Activated CD8-positive, alpha-beta memory T cell treated with anti-CD3 and anti-CD28 coated beads, Interleukin-2, amount 50 U/mL, for 1 hour (primary cell): ENCODE measurements around the gene MAPRE3.

Experiments
- DNase-seq: peaks from one replicate; pipeline ENCODE4 v3.0.0-alpha.2; 2020; ENCODE audit errors: extremely low read depth

MAPRE3 gene

DNA sequence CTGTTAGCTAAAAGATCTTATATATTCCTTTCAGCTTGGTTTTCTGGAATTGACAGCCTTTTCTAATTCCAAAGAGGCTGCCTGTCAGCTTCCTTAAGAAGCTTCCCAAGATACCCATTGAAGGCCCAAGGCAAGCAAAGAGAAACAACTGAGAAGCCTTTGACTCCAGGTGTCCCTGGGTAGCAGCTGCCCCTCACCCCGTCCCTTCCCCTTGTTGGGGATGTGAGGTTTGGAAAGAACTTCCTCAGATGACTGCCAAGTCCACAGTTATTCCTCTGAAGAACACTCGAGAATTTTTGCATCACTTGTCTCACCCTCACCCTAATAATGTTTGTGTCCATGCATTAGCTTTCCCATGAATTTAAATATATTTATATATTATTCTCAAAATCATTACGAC is 13.3 kb downstream of the MAPRE3 start:
- no peak for DNase-seq

DNA sequence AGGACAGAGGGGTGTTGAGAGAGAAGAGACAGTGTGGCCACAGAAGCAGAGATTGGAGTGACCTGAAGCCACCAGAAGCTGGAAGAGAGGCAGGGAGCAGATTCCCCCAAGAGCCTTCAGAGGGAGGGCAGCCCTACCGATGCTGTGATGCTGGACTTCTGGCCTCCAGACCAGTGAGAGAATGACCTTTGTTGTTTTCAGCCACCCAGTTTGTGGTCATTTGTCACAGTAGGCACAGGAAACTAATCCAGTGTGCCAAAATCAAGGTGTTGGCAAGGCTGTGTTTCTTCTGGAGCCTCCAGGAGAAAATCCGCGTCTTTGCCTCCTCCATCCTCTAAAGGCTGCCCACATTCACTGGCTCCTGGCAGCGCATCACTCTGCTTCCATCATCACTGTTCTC is 15.4 kb downstream of the MAPRE3 start:
- no peak for DNase-seq

DNA sequence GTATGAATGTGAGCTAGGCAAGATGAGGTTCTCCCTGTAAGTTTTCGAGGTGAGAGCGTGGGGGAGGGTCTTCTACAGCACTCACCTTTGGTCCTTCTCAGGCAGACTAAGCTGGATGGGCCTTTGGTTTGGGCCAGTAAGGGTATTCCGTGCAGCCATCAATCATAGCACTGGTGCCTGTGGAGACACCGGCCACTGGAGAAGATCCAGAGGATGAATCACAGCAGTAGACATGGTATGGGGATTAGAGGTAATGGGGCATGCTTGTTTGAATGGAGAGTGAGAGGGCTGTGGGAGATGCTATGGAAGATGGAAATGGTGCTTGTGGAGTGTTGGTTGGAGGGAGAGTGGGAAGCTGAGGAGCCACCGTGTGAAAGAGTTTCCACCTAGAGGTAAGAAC is 16.1 kb downstream of the MAPRE3 start:
- DNase-seq: no peak

DNA sequence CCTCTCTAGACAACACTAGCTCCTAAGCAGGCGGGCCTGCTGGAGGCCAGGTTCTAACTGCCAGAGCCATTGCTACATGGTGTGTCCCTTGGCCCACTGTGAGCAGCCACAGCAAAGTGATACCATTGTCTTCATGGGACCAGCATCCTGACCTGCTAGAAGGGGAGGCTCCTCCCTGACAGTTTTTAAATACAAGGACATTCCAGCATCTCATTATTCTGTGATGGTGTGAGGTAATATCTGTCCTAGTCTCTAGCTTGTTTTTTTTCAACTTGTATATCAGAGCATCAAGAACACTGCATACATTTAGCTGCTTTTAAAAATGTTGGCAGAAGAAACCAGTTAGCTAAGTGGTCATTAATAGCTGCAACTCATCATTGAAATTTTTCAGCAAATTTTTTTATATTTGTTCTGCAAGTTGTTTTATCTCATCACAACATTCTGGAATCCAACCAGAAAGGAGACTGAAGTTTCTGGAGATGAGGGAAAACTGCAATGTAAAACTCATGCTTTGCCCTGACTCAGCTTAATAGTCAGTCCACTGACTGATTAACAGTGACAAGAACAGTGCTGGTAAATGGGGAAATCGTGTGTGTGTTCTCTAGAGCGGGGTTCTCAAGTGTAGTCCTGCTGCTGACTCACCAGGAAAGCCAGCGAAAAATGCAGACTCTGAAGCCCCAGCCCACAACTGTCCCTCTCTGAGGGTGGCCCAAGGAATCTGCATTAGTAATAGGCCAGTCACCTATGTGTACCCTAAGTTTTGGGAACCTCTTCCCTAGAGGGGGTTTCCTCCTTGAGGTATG is 17.8 kb downstream of the MAPRE3 start:
- DNase-seq: no peak

DNA sequence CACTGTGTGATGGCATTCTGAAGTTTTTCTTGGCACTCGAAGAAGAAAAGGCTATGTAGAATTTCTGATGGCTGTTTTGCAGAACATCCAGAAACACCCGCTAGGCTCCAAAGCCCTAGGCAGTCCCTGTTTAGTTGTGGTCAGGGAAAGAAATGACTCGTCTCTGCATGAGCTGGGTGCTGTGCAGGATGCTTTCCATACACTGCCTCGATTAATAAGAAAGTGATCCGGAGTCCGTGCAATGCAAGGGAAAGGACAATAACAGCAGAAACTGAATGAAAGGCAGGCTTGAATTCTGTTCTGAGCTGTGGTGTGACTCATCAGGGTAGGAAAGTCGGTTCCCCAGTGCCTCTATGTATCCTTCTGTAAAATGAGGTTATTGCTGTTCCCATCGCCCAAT is 18.7 kb downstream of the MAPRE3 start:
- DNase-seq: no peak

DNA sequence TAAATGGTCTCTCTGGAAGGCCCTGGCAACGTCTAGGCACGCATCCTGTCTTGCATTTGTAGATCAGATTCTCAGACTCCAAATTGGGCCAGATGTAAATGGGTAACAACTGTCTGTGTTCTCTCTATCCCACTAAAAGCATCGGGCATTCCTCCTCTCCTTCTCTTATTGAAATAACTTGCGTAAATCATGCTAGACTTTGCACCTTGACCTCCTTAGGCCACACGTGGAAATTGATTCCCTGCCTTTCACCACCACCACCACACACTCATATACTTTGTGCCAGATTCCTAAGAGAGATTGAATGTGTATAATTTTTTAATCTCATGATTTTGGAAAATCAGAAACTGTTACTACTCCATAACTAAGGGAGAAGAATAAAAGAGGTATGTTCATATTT is 21.3 kb downstream of the MAPRE3 start:
- no peak for DNase-seq

DNA sequence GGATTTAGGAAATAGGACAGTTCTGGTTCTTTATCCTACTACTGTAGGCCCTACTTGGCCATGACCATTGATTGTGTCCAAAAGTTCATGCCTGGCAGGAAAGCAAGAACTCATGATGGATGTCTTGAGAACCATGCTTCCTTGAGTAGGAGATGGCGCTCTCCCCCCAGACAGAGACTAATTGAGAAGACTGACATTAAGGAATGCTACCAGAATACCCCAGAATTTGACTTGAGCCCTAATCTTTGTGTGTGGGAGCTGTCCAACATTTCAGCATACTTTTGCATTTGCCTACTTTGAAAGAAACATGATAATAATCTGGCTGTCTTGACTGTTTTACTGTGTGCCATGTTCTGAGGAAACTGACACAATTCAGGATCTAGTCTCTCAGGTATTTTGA is 23.3 kb downstream of the MAPRE3 start:
- no peak for DNase-seq

DNA sequence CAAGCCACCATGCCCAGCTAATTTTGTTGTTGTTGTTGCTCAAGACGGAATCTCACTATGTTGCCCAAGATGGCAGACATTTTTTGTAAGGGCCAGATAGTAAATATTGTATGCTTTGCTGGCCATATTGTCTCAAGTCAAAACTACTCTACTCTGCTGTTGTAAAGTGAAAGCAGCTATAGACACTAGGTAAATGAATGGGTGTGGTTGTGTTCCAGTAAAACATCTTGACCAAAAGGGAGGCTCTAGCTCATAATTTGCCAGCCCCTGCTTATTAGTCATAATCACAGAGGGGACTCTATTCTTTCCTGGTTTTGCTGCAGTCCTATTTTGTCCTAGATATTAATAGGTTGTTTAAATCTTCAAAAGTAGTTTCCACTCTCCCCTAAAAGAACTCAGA is 24.5 kb downstream of the MAPRE3 start:
- DNase-seq: no peak

DNA sequence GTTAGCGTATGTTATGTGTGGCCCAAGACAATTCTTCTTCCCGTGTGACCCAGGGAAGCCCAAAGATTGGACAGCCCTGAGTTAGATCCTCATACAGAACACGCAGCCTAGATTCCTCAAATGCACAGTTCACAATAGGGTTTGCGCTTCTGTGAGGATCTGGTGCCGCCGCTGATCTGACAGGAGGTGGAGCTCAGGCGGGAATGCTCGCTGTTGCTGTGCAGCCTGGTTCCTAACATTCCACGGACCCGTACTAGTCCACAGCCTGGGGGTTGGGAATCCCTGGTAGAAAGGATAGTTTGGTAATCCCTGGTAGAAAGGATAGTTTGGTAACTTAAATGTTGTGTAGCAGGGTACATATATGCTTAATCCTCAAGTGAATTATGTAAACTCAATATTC is 27.0 kb downstream of the MAPRE3 start:
- DNase-seq: no peak

DNA sequence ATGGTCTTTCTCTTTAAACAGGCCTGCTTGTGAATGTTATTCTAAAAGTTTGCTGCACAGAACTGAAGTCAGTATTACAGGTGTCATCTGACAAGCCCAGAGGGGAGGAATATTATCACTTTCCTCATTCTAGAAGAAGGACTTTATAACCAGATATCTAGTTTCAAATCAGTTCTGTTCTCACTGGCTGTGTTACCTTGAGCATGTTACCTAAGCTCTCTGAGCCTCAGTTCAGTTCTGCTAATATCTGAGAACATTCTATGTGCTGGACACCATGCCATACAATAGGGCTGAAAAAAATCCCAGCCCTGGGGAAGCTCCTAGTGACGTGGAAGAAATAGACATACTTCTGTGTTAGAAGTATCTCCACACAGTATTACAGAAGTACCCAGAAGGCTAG is 27.9 kb downstream of the MAPRE3 start:
- DNase-seq: no peak

DNA sequence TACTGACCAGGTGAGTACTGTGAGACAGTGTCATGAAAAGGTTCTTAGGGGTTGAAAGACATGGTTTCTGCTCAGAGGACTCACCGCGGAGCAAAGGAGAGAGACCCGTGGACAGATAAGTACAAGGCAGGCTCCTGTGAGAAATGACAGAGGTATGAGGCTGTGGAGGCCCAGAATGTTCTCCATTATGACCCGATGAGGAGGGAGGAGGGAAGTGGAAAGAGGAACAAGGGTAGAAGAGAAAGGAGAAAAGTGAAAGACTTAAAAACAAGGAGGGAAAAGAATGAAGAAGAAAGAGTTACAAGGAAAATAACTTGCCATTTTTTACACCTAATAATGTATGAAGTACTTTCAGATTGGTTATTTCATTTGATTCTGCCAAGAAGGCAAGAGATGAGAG is 29.8 kb downstream of the MAPRE3 start:
- no peak for DNase-seq

DNA sequence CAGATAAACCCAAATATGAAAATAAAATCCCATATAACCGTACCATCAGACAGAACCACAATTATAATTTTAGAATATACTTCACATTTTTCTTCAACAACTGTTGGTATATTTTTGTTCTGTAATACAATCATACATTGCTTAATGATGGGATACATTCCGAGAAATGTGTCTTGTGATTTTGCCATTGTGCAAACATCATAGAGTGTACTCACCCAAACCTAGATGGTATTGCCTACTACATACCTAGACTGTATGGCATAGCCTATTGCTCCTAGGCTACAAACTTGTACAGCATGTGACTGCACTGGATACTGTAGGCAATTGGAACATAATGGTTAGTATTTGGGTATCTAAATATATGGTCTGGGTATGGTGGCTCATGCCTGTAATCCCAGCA is 30.6 kb downstream of the MAPRE3 start:
- DNase-seq: no peak

DNA sequence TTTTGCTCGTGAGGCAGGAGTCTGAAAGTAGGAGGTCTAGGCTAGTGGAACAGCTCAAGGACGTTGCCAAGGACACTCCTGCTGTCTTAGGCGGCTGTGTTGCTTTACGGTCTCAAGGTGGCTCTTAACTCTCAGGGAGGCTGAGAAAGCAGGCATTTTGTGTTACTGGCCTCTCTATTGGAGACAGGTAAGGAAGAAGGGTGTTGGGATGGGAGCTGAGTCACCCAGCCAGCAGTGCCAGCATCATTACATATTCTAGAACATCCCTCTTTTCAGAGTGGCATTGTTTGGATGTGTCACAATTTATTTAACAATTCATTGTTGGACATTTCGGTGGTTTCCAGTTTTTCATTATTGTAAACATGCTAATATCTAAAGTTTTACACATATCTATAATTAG is 31.5 kb downstream of the MAPRE3 start:
- no peak for DNase-seq

DNA sequence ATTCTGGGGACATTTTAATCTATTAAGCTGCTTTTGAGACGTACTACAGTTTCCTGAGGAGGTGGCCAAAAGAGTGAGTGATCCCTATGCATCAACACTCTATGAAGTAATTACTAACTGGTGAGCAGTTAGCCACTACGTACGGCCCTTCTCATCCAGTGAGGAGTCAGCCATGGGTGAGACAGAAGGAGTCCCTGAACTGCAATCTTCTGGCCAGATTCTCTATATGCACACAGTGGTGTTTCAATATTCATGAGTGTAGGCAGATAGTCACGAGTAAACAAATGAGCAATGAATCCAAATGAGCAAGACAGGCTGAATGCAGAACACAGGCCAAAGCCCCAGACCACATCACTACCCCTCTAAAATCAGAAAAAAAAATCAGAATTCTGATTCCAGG is 32.6 kb downstream of the MAPRE3 start:
- no peak for DNase-seq

DNA sequence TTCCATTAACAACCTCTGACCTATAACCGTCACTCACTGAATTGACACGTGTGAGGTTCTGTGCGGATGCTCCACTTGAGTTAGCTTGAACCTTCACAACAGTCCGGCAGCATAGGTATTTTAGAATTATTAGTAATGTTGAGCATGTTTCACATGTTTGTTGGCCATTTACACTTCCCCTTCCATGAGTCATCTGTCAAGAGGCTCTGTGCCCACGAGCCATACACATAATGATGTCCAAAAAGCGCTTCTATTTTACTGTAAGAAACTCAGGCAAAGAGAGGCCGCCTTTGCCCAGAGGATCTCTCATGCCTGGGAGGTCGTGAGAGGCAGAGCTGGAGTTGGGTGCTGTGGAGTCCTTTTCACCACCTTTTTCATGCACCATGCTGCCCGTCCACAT is 33.4 kb downstream of the MAPRE3 start:
- DNase-seq: no peak

DNA sequence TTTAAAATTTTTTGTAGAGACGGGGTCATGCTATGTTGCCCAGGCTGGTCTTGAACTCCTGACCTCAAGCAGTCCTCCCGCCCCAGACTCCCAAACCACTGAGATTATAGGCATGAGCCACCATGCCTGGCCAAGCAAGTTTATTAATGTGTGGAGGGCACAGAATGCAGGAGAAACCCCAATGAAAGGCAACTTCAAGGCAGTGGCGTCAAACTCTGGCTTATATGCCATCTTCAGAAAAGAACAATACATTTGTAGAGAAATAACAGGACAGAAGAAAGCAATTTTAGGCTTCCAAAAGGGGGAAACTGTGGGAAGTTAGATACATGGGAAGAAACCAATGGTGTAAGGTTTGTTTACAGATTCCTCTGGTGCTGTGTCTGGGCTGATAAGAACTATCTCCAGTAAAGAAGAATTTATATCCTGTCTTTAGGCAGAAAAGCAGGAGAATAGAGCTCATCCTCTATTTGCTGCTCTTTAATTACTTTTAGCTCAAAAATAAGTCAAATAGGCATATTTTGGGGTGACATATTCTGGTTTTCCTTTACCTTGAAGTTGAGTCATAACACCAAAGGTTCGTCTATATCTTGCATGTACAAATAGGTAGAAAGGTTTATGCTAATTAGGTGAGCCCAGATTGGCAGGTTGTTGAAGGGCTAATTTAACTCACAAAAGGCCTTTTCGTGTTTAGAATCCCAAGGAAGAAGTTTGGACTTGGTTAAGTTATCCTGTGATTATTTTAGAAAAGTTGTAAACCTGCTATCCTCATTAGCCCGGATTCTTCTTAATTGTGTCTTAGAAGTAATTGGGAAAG is 36.4 kb downstream of the MAPRE3 start:
- no peak for DNase-seq

DNA sequence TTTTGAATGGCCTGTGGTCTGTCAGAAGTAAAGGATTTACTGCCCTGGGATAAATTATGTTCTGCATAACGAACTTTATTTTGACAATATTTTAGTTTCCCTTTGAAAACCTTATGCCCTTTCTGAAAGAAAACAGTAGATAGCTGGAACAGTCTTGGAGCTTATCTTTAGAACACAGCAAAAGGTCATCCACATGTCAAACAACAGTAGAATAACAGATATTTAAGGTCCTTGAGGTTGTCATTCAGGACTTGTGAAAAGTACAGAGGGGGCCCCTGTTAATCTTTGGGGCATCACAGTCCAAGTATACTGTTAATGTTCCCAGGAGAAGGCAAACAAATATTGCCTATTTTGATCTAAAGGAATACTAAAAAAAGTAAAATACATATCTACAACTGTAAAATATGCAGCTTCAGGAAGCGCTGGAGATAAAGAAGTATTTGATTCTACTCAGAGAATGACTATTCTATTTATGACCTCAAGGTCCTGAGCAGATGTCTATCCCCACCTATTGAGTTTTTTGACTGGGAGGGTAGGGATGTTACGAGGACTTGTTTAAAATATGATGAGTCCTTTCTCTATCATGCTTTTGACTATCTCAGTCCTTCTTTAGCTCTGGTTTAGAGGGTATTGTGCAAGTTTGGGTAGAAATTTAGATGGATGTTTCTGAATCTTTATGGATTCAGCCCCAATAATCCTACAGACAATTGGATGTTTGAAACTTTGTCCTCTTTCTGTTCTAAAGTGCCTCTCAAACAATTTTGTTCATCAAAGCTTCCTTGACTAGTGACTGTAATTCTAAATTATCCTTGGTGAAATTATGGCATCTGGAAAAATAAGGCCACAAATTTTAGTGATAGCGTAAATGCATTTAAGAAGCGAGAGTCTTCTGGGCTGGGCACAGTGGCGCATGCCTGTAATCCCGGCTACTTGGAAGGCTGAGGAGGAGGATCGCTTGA is 37.3 kb downstream of the MAPRE3 start:
- no peak for DNase-seq

DNA sequence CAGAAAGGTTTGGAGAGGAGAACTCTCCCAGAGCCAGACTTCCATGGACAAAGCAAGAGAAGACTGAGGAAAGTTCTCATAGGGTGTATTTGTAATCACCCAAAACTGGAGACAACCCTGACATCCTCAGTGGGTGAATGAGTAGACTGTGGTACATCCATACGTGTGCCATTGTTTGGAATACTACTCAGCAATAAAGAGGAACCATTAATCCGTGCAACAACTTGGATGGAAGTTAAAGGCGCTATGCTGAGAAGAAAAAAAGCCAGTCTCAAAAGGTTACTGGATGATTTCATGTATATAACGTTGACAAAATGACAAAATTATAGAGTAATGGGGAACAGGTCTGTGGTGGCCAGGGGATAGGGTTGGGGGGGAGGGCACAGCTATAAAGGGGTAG is 38.2 kb downstream of the MAPRE3 start:
- no peak for DNase-seq

DNA sequence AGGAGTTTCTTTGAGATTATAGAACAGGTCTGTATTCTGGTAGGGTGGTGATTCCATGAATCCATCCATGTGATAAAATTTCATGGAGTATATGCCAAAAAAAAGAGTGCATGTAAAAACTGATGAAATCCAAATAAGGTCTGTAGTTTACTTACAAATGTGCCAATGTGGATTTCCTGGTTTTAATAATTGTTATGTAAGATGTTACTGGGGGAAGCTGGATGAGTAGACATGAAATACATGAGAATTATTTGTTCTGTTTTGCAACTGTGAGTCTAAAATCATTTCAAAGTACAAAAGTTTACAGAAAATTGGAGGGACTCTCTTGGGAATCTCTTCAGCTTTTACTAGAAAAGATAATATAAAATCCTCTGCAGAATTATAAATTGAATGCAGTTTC is 38.6 kb downstream of the MAPRE3 start:
- DNase-seq: no peak

DNA sequence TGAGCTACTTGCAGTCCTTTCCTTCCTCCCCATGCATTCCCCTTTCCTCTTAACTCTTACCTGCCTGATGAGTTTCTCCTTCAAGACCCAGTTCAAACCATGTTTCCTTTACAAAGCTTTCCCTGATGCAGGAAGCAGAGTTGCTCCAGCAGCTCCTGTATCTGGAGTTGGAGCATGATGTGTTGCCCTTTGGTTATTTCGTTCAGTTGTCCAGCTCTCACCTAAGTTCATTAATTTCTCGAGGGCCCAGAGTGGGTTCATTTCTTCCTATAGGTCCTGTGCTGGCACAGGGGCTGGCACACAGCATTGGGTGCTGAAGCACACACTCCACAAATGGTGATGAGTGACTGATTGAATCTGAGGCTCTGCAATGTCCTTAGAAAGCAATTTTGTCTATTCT is 39.3 kb downstream of the MAPRE3 start:
- no peak for DNase-seq

DNA sequence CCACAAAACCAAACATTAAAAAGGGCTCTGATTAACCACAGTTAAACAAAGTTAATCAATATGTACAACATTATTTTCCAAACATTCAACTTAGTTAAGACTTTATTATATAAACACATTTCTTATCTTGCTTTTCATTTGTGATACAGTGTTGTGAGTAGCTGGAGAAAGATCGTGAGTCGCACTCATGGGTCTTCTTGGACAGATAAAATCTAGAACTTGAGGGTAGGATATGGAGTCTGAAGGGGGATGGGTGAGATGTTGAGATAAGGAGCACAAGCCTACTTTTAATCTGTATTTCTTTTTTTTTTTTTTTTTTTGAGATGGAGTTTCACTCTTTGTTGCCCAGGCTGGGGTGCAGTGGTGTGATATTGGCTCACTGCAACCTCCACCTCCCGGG is 39.7 kb downstream of the MAPRE3 start:
- no peak for DNase-seq

DNA sequence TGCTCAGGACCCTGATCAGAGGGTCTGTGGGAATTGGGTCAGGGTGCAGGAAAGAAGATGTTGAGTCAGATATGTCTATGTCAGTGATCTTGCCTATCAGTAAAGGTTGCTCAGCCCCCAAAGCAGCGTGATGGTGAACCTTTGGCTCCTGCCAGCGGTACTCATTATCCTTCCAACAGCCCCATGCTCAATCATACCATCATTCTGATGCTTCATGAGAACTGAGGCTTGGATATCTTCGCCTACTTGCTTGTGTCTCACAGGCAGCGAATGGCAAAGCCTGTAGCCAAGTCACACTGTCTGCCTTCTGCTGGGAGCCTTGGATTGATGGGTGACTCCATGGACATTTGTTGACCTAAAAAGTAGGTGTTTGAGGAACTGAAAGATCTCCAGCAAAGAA is 43.3 kb downstream of the MAPRE3 start:
- no peak for DNase-seq
